Activated T-helper 2 cell treated with anti-CD3 and anti-CD28 coated beads, Interferon-gamma antibody, Interleukin-2, Interleukin-4, amounts not matched to agents 10 μg/mL and 5 μg/mL and 100 μg/mL, durations not matched to agents 14 hours and 24 hours and 36 hours (primary cell): ENCODE data around the gene SPAG16. TPM values are rescaled to one million over a fixed set of nuclear protein-coding genes. Genes with fewer than 3 reads are reported as not detected.

Source experiments
- DNase-seq: peaks from one replicate; pipeline ENCODE4 v3.0.0; 2021; ENCODE audit warnings: low spot score
- H3K27ac Mint-ChIP-seq: one replicate; pipeline ENCODE4 v1.8.0; 2021; ENCODE audit warnings: mixed read lengths
- H3K27me3 Mint-ChIP-seq: one replicate; pipeline ENCODE4 v1.8.0; 2021; ENCODE audit warnings: low read depth, mixed read lengths
- H3K36me3 Mint-ChIP-seq: one replicate; pipeline ENCODE4 v1.8.0; 2021; ENCODE audit warnings: low read depth, mixed read lengths
- H3K4me1 Mint-ChIP-seq: one replicate; pipeline ENCODE4 v1.8.0; 2021; ENCODE audit warnings: low read depth, mixed read lengths
- H3K4me3 Mint-ChIP-seq: one replicate; pipeline ENCODE4 v1.8.0; 2021; ENCODE audit warnings: low read depth, mild to moderate bottlenecking, moderate library complexity, mixed read lengths
- H3K9me3 Mint-ChIP-seq: one replicate; pipeline ENCODE4 v1.8.0; 2021; ENCODE audit warnings: mixed read lengths
- intact Hi-C: fragments of 100-400 bp; cut with micrococcal nuclease; formaldehyde crosslinking; loops from one replicate; pipeline ENCODE4 v1.15.1; 2023
- total RNA-seq: library from RNA; stranded (reverse); gene quantifications from 2 replicates; pipeline ENCODE4 v1.2.3, GENCODE V29; 2022

Gene SPAG16
- total RNA-seq, 1 donor from 2014 or later, result 7.5 TPM

- H3K36me3 Mint-ChIP-seq, result no peaks in the 10 kb centered on the region
- intact Hi-C loops, result no loop called here
- no peak overlapping the region for H3K4me3 Mint-ChIP-seq
- no peaks in the 10 kb centered on the region for H3K4me1 Mint-ChIP-seq
- DNase-seq, result no peak
- H3K27ac Mint-ChIP-seq, result no peak overlapping the region
- H3K27me3 Mint-ChIP-seq, result no peaks in the 10 kb centered on the region
- peaks cover 5% of the 10 kb centered on the region for H3K9me3 Mint-ChIP-seq
These were observed 260.7 kb downstream of the SPAG16 start for GRCh38 chr2:213544940-213545339.

DNA sequence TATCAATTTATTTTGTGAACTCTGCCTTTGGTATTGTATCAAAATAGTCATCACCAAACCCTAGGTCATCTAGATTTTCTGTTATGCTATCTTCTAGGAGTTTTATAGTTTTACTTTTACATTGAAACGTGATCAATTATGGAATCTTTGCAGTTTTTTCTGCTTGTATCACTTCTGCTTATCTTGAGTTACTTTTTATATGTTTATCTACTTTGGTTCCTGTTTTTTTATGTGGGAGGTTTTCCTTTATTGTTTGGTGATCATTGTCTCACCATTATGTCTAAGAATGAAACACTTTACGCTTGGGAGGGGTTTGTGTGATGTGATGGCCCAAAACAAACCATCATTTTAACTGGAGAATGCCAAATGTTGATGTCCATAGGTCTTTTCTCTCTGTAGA lies 261.2 kb downstream of the SPAG16 start:
- no peak overlapping the region for H3K27ac Mint-ChIP-seq
- no peak for DNase-seq
- no peaks in the 10 kb centered on the region for H3K36me3 Mint-ChIP-seq
- H3K4me3 Mint-ChIP-seq, result no peak overlapping the region
- H3K4me1 Mint-ChIP-seq, result no peaks in the 10 kb centered on the region
- no peaks in the 10 kb centered on the region for H3K27me3 Mint-ChIP-seq
- peaks cover 5% of the 10 kb centered on the region for H3K9me3 Mint-ChIP-seq
- intact Hi-C loops, result no loop called here

GRCh38 chr2:213545964-213546475 lies 261.8 kb downstream of the SPAG16 start:
- Mint-ChIP-seq H3K4me3 (no peak overlapping the region), H3K4me1 (no peaks in the 10 kb centered on the region), H3K27ac (no peak overlapping the region), H3K36me3 (no peaks in the 10 kb centered on the region), H3K27me3 (no peaks in the 10 kb centered on the region), H3K9me3 (no peaks in the 10 kb centered on the region)
- no peak for DNase-seq
- intact Hi-C loops, result no loop called here

DNA sequence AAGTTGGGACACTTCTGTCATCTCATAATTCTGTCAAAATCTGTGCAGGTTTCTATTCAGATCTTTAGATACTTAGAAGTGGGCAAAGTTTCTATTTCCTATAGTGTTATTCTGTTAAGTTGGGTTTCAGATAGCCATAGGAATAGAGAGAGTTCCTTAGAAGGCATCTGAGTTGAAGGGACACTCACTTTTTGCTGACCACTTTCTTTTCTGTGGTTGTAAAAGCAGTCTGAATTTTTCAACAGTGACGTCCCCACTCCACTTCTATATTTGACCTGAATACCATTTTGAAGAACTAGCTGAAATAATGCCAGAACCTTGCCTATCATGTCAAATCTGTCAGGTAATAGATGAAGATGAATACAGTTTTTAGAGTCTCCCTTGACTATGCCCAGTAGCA lies 267.3 kb downstream of the SPAG16 start:
- H3K4me3 Mint-ChIP-seq, result no peak overlapping the region
- no peaks in the 10 kb centered on the region for H3K27me3 Mint-ChIP-seq
- no peaks in the 10 kb centered on the region for H3K36me3 Mint-ChIP-seq
- DNase-seq, result no peak
- intact Hi-C loops, result no loop called here
- H3K27ac Mint-ChIP-seq, result no peak overlapping the region
- H3K9me3 Mint-ChIP-seq, result no peaks in the 10 kb centered on the region
- no peaks in the 10 kb centered on the region for H3K4me1 Mint-ChIP-seq

GRCh38 chr2:213559053-213559452 lies 274.8 kb downstream of the SPAG16 start:
- Mint-ChIP-seq H3K36me3 (no peaks in the 10 kb centered on the region), H3K27me3 (no peaks in the 10 kb centered on the region), H3K27ac (no peak overlapping the region), H3K4me1 (no peaks in the 10 kb centered on the region), H3K4me3 (no peak overlapping the region), H3K9me3 (no peaks in the 10 kb centered on the region)
- no peak for DNase-seq
- intact Hi-C loops, result no loop called here

DNA sequence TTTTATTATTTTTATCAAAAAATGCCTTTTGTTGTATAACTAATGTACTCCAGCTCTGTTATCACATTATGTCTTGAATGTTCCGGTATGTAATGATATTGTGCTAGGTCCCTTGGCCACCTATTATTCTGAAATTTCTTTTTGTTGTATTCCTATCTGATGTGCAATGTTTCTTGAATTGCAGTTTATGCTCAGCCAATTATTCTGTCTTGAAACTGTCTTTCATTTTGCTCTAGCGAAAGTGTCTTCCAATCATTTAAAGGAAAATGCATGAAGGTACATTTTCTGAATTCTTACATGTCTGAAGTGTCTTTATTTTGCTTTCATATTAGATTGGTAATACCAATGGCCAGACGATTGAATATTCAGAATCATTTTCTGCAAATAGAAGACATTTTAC lies 277.5 kb downstream of the SPAG16 start:
- H3K4me1 Mint-ChIP-seq, result no peaks in the 10 kb centered on the region
- H3K36me3 Mint-ChIP-seq, result no peaks in the 10 kb centered on the region
- H3K9me3 Mint-ChIP-seq, result peaks cover 4% of the 10 kb centered on the region
- no peaks in the 10 kb centered on the region for H3K27me3 Mint-ChIP-seq
- no peak overlapping the region for H3K4me3 Mint-ChIP-seq
- intact Hi-C loops, result no loop called here
- no peak overlapping the region for H3K27ac Mint-ChIP-seq
- no peak for DNase-seq

DNA sequence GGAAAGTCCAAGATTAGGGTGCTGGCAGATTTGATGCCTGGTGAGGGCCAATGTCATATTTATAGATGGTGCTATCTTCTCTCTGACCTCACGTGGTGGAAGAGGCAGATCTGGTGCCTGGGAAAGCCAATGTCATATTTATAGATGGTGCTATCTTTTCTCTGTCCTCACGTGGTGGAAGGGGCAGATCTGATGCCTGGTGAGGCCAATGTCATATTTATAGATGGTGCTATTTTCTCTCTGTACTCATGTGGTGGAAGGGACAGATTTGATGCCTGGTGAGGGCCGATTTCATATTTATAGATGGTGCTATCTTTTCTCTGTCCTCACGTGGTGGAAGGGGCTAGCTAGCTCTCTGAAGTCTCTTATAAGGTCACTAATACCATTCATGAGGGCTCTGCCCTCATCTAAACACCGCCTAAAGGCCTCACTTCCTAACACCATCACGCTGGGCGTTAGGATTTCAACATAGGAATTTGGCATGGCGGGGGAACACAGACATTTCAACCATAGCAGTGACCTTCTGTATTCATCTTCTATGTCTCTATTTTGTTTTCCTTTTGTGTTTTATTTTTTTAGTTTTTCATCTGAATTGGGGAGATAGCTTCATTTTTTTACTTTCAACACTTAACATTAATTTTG lies 278.4 kb downstream of the SPAG16 start:
- intact Hi-C loops, result no loop called here
- no peak overlapping the region for H3K27ac Mint-ChIP-seq
- H3K27me3 Mint-ChIP-seq, result no peaks in the 10 kb centered on the region
- no peaks in the 10 kb centered on the region for H3K36me3 Mint-ChIP-seq
- H3K9me3 Mint-ChIP-seq, result peaks cover 4% of the 10 kb centered on the region
- no peak overlapping the region for H3K4me3 Mint-ChIP-seq
- no peaks in the 10 kb centered on the region for H3K4me1 Mint-ChIP-seq
- DNase-seq, result no peak

GRCh38 chr2:213566846-213567245 lies 282.6 kb downstream of the SPAG16 start:
- Mint-ChIP-seq H3K27ac (no peak overlapping the region), H3K36me3 (no peaks in the 10 kb centered on the region), H3K4me3 (no peak overlapping the region), H3K9me3 (peaks cover 4% of the 10 kb centered on the region), H3K27me3 (no peaks in the 10 kb centered on the region), H3K4me1 (no peaks in the 10 kb centered on the region)
- intact Hi-C loops, result no loop called here
- DNase-seq, result no peak

GRCh38 chr2:213609570-213610170 lies 325.4 kb downstream of the SPAG16 start:
- no peaks in the 10 kb centered on the region for H3K27me3 Mint-ChIP-seq
- no peaks in the 10 kb centered on the region for H3K9me3 Mint-ChIP-seq
- DNase-seq, result no peak
- H3K27ac Mint-ChIP-seq, result no peak overlapping the region
- no peak overlapping the region for H3K4me3 Mint-ChIP-seq
- no peaks in the 10 kb centered on the region for H3K36me3 Mint-ChIP-seq
- H3K4me1 Mint-ChIP-seq, result no peaks in the 10 kb centered on the region
- intact Hi-C loops, result no loop called here

GRCh38 chr2:213627054-213627710 lies 342.9 kb downstream of the SPAG16 start:
- Mint-ChIP-seq H3K27ac (no peak overlapping the region), H3K4me3 (no peak overlapping the region), H3K27me3 (no peaks in the 10 kb centered on the region), H3K4me1 (no peaks in the 10 kb centered on the region), H3K36me3 (no peaks in the 10 kb centered on the region), H3K9me3 (no peaks in the 10 kb centered on the region)
- intact Hi-C loops, result no loop called here
- no peak for DNase-seq

- Mint-ChIP-seq H3K9me3 (peaks cover 5% of the 10 kb centered on the region), H3K4me3 (no peak overlapping the region), H3K27ac (no peak overlapping the region), H3K27me3 (no peaks in the 10 kb centered on the region), H3K36me3 (no peaks in the 10 kb centered on the region), H3K4me1 (no peaks in the 10 kb centered on the region)
- intact Hi-C loops, result no loop called here
- DNase-seq, result no peak
These were observed 343.7 kb downstream of the SPAG16 start for GRCh38 chr2:213627835-213628460.

DNA sequence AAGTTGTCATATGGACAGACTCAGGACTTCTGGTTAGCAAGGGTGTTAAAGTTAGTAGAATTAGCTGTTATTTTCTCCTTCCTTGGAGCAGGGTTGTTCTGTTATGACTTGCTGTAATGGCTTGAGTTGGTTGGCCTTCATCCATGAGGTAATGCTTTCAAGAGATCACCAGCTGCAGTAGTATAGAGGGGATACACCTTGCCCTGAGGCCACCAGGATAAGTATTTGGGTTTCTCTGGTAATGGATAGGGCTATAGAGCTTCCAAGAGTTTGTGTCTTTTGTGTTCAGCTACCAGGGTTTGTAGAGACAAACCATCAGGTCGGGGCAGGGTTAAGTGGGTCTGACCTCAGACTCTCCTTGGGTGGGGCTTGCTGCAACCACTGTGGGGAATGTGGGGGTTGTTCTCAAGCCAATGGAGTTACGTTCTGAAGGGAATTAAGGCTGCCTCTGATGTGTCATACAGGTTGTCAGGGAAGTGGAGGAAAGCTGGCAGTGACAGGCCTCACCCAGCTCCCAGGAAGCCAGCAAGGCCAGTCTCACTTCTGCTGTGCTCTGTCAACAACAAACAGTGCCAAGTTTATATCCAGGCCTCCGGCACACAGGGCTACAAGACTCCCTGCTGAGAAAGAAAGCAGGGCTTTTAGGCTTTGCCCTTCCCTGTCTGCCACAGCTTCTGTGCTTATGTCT lies 356.6 kb downstream of the SPAG16 start:
- Mint-ChIP-seq H3K4me1 (no peaks in the 10 kb centered on the region), H3K9me3 (no peaks in the 10 kb centered on the region), H3K4me3 (no peak overlapping the region), H3K27ac (no peak overlapping the region), H3K36me3 (no peaks in the 10 kb centered on the region), H3K27me3 (no peaks in the 10 kb centered on the region)
- intact Hi-C loops, result no loop called here
- no peak for DNase-seq
